ENCODE measurements around the gene FKRP. TPM values are rescaled to one million over a fixed set of nuclear protein-coding genes. Genes with fewer than 3 reads are reported as not detected.

Gene FKRP
- total RNA-seq, 2 donors from 2014 or later: 15.1 to 18.0 TPM

DNA sequence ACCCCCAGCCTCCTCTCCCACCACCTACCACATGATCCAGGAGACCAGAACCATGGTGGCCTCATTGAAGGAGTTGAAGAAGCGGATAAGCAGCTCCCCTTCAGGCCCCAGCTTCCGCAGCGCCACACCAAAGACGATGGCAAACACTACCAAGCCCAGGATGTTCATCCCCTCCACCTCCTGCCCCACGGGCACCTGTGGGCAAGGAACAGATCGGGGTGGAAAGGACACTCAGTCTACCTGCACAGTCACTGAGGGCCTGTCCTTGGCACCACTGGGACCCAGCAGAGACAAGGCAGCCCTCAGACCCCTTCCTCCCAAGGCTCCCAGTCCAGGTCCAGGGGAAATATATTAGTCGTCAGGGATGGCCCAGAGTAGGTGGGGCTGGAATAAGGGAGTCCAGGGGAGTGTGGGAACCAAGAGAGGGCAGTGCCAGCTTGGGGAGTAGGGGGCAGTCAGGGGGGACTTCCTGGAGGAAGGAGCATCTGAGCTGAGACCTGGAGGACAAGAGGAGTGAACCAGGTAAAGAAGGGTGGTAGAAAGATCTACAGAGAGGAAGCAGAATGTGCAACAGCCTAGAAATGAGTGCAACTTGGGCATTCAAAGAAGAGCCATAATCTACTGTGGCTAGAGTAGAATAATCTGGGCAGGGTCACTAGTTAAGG, 36.6 kb downstream of the FKRP start:
- peaks cover 52% of the 10 kb centered on the region for H3K4me1 Mint-ChIP-seq (ENCODE audit: low read depth)
- peaks cover 54 to 73% of the 10 kb centered on the region in 2 donors for H3K36me3 Mint-ChIP-seq (ENCODE audit: insufficient read depth in 2 of 2)
- DNase-seq: no peak
- H3K9me3 Mint-ChIP-seq: no peaks in the 10 kb centered on the region
- no peak for ATAC-seq (replicated peaks in 1 of 2)
- peak overlapping the region; percentile 97 for H3K27ac Mint-ChIP-seq
- peak overlapping the region; percentile 87 to 99 for H3K4me3 Mint-ChIP-seq
- no peaks in the 10 kb centered on the region for H3K27me3 Mint-ChIP-seq (ENCODE audit: low read depth)

DNA sequence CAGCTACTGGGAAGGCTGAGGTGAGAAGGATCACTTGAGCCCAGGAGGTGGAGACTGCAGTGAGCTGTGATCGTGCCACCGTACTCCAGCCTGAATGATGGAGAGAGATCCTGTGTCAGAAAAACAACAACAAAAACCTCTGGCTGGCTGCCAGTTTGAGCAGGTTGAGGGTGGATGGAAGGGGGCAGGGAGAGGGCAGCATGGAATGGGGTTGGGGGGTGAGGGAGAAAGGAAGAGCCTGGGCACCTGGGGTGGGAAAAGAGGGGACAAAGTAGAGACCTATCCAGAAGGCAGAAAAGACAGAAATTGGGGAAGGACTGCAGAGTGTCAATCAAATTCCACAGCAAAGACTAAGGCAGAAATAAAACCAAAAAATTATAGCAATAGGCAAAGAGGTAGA, 37.8 kb downstream of the FKRP start:
- Mint-ChIP-seq H3K27me3 (ENCODE audit: low read depth) (no peaks in the 10 kb centered on the region), H3K27ac (peak overlapping the region; percentile 97), H3K4me1 (ENCODE audit: low read depth) (peaks cover 46% of the 10 kb centered on the region), H3K4me3 (peak overlapping the region; percentile 87 to 99), H3K9me3 (no peaks in the 10 kb centered on the region), H3K36me3 (ENCODE audit: insufficient read depth in 2 of 2) (peaks cover 49 to 70% of the 10 kb centered on the region in 2 donors)
- ATAC-seq (replicated peaks in 1 of 2): no peak
- no peak for DNase-seq

DNA sequence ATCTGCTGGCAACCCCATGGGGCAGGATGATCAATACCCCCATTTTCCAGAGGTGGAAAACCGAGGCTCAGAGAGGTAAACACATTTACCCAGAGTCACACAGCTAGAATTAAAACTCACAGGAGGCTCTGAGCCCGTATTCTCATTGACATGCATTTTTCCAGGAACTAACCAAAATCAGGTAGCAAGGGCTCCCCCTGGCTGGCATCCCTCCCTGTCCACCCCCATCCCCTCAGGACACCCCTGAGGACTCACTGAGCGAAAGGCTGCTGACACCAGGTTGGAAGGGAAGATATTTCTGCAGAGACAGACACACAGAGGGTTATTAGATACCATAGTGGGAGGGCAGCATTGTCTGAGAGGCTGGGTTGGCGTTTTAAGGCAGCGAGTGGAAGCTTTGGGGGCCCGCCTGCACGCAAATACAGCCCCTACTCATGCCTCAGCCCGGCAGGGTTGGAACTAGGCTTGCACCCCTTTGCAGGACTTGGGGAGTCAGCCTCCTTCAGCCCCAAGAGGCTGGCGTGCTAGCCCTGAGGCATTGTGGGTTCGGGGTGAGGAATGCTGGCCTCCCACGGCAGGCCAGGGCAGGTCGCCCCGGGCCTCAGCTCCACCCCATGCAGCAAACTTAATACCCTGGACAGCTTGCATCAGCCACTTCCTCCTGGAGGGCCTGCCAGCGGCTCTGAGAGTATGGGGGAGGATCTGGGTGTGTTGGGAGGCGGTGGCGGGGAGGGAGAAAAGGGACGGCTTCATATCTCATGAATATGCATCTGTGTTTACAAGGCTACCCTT, 38.6 kb downstream of the FKRP start:
- ATAC-seq (replicated peaks in 1 of 2) (peak; percentile 61 to 64), DNase-seq (peak; percentile 86 to 87)
- Mint-ChIP-seq H3K27me3 (ENCODE audit: low read depth) (no peaks in the 10 kb centered on the region), H3K36me3 (ENCODE audit: insufficient read depth in 2 of 2) (peaks cover 48 to 65% of the 10 kb centered on the region in 2 donors), H3K4me3 (peak overlapping the region; percentile 87 to 99), H3K9me3 (no peaks in the 10 kb centered on the region), H3K4me1 (ENCODE audit: low read depth) (peaks cover 48% of the 10 kb centered on the region), H3K27ac (peak overlapping the region; percentile 97)

DNA sequence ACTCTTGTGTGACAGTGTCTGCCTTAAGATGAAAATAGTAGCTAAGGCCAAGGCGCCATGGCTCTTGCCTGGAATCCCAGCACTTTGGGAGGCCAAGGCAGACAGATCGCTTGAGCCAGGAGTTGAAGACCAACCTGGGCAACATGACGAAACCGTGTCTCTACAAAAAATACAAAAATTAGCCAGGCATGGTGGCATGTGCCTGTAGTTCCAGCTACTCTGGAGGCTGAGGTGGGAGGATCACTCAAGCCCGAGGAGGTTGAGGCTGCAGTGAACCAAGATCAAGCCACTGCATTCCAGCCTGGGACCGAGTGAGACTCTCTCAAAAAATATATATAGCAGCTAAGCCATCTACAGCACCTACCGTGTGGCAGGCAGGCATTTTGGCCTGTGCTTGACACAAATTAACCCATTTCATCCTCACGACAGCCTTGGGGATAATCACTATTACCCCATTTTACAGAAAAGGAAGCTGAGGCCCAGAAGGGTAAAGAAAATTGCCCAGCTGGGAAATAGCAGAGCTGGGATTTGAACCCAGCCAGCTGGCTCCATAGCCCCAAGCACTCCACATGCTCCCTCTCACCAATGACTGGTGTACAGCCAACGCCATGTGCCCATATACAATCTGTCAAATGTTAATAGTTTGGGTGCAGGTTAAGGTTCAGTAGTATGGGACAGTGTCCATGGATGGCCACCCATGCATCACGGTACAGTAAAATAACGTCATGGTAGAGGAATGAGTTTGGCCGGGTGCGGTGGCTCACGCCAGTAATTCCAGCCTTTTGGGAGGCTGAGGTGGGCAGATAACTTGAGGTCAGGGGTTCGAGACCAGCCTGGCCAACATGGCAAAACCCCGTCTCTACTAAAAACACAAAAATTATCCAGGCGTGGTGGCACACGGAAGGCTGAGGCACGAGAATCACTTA, 39.5 kb downstream of the FKRP start:
- peak in 1 of 2 donors; percentile 37 for DNase-seq
- Mint-ChIP-seq H3K27ac (peak overlapping the region; percentile 91), H3K4me3 (peak overlapping the region; percentile 87 to 99)

DNA sequence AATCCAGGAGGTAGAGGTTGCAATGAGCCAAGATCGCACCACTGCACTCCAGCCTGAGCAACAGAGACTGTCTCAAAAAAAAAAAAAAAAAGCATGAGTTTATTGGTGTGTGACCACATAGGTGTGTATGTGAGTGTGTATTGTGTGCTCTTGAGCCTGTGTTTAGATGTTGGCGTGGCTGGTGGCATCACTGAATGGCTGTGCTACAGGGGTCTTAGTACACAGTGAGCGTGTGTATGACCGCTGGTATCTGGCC, 40.1 kb downstream of the FKRP start:
- Mint-ChIP-seq H3K36me3 (ENCODE audit: insufficient read depth in 2 of 2) (peaks cover 46 to 63% of the 10 kb centered on the region in 2 donors), H3K4me3 (peak overlapping the region; percentile 87 to 99), H3K27me3 (ENCODE audit: low read depth) (no peaks in the 10 kb centered on the region), H3K27ac (peak overlapping the region; percentile 91), H3K9me3 (no peaks in the 10 kb centered on the region), H3K4me1 (ENCODE audit: low read depth) (peaks cover 49% of the 10 kb centered on the region)
- ATAC-seq (replicated peaks in 1 of 2): peak in 1 of 2 donors; percentile 0
- DNase-seq: no peak

More for the DNA sequence above, 39.5 kb downstream of the FKRP start:
- H3K36me3 Mint-ChIP-seq (ENCODE audit: insufficient read depth in 2 of 2): peaks cover 47 to 64% of the 10 kb centered on the region in 2 donors
- no peaks in the 10 kb centered on the region for H3K9me3 Mint-ChIP-seq
- H3K4me1 Mint-ChIP-seq (ENCODE audit: low read depth): peaks cover 48% of the 10 kb centered on the region
- ATAC-seq (replicated peaks in 1 of 2): no peak
- no peaks in the 10 kb centered on the region for H3K27me3 Mint-ChIP-seq (ENCODE audit: low read depth)

- H3K4me1 Mint-ChIP-seq (ENCODE audit: low read depth): peaks cover 54% of the 10 kb centered on the region
- peak; percentile 85 to 87 for DNase-seq
Measured at GRCh38 chr19:46786236-46787039, 40.6 kb downstream of the FKRP start.

GRCh38 chr19:46787040-46787330, 41.1 kb downstream of the FKRP start:
- ATAC-seq (replicated peaks in 1 of 2): no peak
- no peak for DNase-seq
- Mint-ChIP-seq H3K4me3 (peak overlapping the region; percentile 87 to 99), H3K36me3 (ENCODE audit: insufficient read depth in 2 of 2) (peaks cover 40 to 54% of the 10 kb centered on the region in 2 donors), H3K27ac (peak overlapping the region; percentile 91), H3K9me3 (no peaks in the 10 kb centered on the region), H3K27me3 (ENCODE audit: low read depth) (no peaks in the 10 kb centered on the region), H3K4me1 (ENCODE audit: low read depth) (peaks cover 54% of the 10 kb centered on the region)

More at GRCh38 chr19:46786236-46787039, 40.6 kb downstream of the FKRP start:
- Mint-ChIP-seq H3K9me3 (no peaks in the 10 kb centered on the region), H3K27me3 (ENCODE audit: low read depth) (no peaks in the 10 kb centered on the region), H3K4me3 (peak overlapping the region; percentile 87 to 99), H3K27ac (peak overlapping the region; percentile 91), H3K36me3 (ENCODE audit: insufficient read depth in 2 of 2) (peaks cover 45 to 59% of the 10 kb centered on the region in 2 donors)
- peak; percentile 61 to 66 for ATAC-seq (replicated peaks in 1 of 2)

DNA sequence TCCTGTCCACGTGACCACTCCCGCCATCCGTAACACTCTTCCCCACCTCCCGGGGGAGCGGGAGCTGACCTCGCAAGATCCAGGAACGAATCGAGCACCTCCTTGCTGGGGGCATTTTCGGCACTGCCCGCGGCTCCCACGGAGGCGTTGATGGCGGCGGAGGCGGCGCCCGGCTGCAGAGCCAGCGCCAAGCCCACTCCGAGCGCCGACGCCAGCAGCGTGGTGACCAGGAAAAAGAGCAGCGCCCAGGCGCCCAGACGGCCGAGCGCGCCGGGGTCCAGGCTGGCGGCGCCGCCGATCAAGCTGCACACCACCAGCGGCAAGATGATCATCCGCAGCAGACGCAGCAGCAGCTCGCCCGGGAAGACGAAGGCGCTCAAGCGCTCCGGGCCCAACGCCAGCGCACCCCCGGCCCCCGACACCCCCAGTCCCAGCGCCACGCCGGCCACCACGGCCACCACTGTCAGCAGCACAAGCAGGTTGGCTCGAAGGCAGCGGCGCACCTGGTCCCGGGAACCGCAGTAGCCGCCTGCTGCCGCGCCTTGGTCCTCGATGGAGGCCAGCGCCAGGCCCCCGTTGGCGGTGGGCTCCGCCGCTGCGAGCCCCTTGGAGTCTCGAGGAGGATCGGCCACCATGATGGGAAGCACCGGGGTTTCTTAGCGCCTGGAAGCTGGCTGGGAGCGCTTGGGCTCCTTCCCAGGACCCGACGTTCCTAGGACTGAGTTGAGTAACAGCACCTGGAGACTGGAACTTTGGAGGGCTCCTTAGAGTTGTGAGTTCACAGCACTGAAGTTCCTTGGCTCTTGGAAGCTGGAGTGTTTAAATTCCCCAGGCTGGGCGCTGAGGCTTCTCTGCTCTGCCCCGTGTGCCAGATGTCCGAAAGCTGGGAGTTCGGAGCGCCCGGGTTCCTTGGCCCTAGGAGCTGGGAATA, 41.7 kb downstream of the FKRP start:
- Mint-ChIP-seq H3K4me3 (peak overlapping the region; percentile 87 to 99), H3K4me1 (ENCODE audit: low read depth) (peaks cover 54% of the 10 kb centered on the region), H3K9me3 (no peaks in the 10 kb centered on the region), H3K27me3 (ENCODE audit: low read depth) (no peaks in the 10 kb centered on the region), H3K27ac (peak overlapping the region; percentile 91), H3K36me3 (ENCODE audit: insufficient read depth in 2 of 2) (peaks cover 38 to 47% of the 10 kb centered on the region in 2 donors)
- ATAC-seq (replicated peaks in 1 of 2): no peak
- DNase-seq: peak; percentile 54 to 63

DNA sequence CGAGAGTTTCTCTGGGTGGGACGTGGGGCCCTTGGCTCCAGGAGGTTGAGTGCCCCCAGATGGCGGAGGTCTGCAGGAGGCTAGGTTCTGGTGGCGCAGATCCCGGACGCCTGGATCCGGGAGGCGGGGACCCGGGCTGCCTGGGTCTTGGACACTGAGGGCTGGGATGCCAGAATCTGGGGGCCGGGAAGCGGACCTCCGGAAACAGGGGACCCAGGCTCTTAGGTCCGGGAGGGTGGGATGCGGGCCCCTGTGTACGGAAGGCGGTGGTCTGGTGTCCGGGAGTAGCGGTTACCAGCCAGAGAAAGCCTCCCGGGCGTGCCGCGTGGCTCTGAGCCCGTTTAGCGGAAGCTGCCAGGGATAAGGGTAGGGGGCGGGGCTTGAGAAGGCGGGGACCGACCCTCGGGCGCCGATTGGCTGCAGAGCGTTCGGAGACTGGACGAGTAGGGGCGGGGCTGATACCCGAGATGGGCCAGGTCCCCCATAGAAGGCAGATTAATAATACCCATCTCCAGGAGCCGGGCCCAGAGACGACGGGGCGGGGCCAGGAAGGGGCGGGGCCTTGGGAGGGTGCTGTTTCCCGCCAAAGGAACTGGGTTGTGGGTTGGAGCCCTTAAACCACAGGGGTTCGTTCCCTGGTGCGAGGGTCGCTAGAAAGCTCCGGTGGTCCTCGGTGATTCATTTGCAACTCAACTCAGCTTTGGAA, 42.6 kb downstream of the FKRP start, which contains the start of gene SLC1A5:
Gene SLC1A5 (minus strand): TSS at position 333 of the 706 bp plus-strand sequence. CDS start 629 bp downstream, outside the sequence.
- peaks cover 46% of the 10 kb centered on the region for H3K4me1 Mint-ChIP-seq (ENCODE audit: low read depth)
- DNase-seq: peak; percentile 99
- H3K27ac Mint-ChIP-seq: peak within 1 kb of the TSS; percentile 91
- peak; percentile 68 to 70 for ATAC-seq (replicated peaks in 1 of 2)
- no peaks in the 10 kb centered on the region for H3K9me3 Mint-ChIP-seq
- peaks cover 33 to 39% of the 10 kb centered on the region in 2 donors for H3K36me3 Mint-ChIP-seq (ENCODE audit: insufficient read depth in 2 of 2)
- H3K27me3 Mint-ChIP-seq (ENCODE audit: low read depth): no peaks in the 10 kb centered on the region
- H3K4me3 Mint-ChIP-seq: peak within 1 kb of the TSS; percentile 87 to 99

DNA sequence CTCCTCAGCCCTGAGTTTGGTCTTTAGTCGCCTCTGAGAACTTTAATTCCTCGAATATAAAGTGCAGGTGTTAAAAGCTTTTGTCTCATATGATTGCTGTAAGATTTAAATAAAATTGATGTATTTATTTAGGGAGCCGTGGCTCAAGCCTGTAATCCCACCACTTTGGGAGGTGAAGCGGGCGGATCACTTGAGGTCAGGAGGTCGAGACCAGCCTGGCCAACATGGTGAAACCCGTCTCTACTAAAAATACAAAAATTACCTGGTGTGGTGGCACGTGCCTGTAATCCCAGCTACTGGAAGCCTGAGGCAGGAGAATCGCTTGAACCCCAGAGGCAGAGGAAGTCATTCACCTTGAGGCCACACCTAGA, 43.1 kb downstream of the FKRP start:
- peak overlapping the region; percentile 91 for H3K27ac Mint-ChIP-seq
- peaks cover 41% of the 10 kb centered on the region for H3K4me1 Mint-ChIP-seq (ENCODE audit: low read depth)
- peaks cover 28 to 34% of the 10 kb centered on the region in 2 donors for H3K36me3 Mint-ChIP-seq (ENCODE audit: insufficient read depth in 2 of 2)
- no peak for DNase-seq
- ATAC-seq (replicated peaks in 1 of 2): no peak
- peak overlapping the region; percentile 87 to 99 for H3K4me3 Mint-ChIP-seq
- no peaks in the 10 kb centered on the region for H3K27me3 Mint-ChIP-seq (ENCODE audit: low read depth)
- no peaks in the 10 kb centered on the region for H3K9me3 Mint-ChIP-seq

GRCh38 chr19:46789371-46789770, 43.5 kb downstream of the FKRP start:
- H3K4me1 Mint-ChIP-seq (ENCODE audit: low read depth): peaks cover 37% of the 10 kb centered on the region
- H3K36me3 Mint-ChIP-seq (ENCODE audit: insufficient read depth in 2 of 2): peaks cover 24 to 30% of the 10 kb centered on the region in 2 donors
- DNase-seq (no peak), ATAC-seq (replicated peaks in 1 of 2) (no peak)
- no peak overlapping the region for H3K27ac Mint-ChIP-seq
- no peaks in the 10 kb centered on the region for H3K9me3 Mint-ChIP-seq
- no peak overlapping the region for H3K4me3 Mint-ChIP-seq
- no peaks in the 10 kb centered on the region for H3K27me3 Mint-ChIP-seq (ENCODE audit: low read depth)
